Activated T-cell treated with anti-CD3 and anti-CD28 coated beads for 24 hours (primary cell): Measurements from ENCODE around the gene GADD45A.
"Not testable (repeated sequence)": the region's sequence is repeated elsewhere in the genome, so short reads cannot be mapped to it uniquely, and the experiment has no call there.

ENCODE experiments used
- DNase-seq: peaks from one replicate; pipeline ENCODE4 v3.0.0-alpha.2; 2020; ENCODE audit warnings: low read depth

GADD45A gene

DNA sequence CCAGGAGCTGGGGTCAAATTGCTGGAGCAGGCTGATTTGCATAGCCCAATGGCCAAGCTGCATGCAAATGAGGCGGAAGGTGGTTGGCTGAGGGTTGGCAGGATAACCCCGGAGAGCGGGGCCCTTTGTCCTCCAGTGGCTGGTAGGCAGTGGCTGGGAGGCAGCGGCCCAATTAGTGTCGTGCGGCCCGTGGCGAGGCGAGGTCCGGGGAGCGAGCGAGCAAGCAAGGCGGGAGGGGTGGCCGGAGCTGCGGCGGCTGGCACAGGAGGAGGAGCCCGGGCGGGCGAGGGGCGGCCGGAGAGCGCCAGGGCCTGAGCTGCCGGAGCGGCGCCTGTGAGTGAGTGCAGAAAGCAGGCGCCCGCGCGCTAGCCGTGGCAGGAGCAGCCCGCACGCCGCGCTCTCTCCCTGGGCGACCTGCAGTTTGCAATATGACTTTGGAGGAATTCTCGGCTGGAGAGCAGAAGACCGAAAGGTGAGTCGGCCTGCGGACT, at the start of gene GADD45A:
Gene GADD45A (plus strand): TSS at position 135 of the 491 bp plus-strand sequence. CDS start 294 bp downstream, at position 429.
- DNase-seq = peak; percentile 91

- DNase-seq = no peak
These were observed 48.9 kb upstream of the GADD45A start for GRCh38 chr1:67636146-67636545.

DNA sequence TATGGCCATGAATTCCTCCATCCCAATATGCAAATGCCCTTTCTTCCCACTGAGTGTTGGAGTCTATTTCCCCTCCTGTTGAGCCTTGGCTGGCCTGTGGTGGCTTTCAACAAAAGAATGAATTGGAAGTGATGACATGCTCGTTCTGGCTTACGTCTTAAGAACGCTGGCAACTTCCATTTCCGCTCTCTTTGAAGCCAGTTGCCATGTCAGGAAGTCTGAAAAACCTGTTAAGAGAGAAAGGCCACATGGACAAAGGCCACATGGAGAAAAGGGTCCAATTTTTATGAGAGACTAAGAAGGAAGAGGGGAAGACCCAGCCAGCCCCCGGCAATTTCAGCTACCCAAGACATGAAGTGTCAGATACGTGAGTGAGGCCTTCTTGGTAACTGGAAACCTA, 45.6 kb upstream of the GADD45A start:
- no peak for DNase-seq

DNA sequence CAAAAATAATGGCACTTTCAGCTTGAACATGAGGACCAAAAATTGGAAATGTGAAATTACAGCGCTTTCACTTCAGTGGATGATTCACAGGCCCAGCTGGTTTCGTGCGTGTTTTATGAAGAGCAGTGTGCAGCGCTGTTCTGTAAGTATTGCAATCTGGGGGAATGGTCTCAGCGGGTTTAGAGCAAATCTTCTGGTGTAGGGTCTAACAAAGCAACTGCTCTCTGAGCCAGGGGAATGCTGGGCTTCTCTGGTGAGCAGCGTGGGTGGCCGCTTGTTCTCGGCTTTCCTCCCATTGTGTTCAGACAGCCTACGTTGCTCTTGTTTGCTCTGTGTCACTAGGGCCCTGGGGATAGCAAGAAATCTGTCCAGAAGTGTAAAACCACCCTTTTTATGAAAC, 42.4 kb upstream of the GADD45A start:
- no peak for DNase-seq

- no peak for DNase-seq
These were observed 40.4 kb upstream of the GADD45A start for GRCh38 chr1:67644566-67644965.

DNA sequence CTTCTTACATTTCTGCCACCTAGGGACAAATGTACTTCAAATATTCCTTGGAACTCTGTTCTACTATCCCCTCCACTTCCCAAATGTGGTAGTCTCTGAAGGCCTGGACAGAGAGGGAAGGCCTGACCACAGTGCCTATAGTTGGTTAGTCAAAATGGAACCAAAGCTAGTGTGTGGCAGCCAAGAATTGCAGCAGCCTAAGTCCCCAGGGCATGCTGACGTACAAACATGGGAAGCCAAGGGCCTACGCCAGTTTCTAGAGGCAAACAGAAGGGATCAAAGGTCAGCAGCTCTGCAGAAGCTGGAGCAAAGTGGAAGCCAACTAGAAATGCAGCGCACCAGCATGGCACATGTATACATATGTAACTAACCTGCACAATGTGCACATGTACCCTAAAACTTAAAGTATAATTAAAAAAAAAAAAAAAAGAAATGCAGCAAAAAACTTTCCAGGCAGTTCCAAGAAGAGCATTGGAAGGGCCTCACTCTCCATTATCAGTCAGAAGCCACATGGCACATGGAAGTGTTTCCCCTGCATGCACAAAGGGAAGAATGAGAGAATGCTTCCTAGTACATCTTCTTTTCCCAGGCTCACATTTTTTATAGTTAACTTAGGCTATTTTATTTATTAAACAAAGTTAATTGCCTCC, 39.4 kb upstream of the GADD45A start:
- DNase-seq = no peak

GRCh38 chr1:67646145-67647035, 38.6 kb upstream of the GADD45A start:
- no peak for DNase-seq

DNA sequence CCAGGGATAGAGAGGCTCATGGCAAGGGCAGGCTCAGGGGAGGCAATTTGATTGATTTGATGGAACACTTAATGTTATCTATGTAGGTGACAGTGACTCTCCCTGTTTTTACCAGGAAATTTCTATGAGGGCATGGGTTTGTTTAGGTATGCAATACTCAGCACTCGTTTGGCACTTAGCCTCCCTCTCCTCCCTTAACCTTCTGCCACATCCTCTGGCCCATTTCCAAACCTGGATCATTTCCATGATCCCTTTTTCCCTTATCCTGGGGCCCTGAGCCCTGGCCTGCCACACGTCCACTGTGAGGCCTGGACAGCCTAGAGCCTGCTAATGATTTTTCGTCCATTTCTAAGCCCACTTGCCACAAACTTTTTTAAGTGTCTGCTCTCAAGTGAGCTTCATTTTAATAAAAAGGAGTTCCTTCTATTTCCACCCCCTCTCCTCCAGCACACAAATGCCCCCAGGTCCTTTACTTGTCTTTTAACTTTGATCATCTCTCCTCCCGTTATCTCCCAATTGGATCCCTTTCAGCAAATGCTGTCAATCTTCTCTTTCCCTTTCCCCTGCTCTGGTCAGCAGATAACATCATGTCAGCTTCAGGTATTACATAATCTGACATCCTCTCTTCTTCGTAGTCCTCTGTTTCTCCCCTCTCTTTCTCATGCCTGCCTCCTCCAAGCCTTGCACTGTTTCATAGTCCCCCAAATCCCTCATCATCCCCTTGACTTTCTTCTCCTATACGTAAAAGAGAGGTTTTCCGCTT, 37.8 kb upstream of the GADD45A start:
- DNase-seq = no peak

DNA sequence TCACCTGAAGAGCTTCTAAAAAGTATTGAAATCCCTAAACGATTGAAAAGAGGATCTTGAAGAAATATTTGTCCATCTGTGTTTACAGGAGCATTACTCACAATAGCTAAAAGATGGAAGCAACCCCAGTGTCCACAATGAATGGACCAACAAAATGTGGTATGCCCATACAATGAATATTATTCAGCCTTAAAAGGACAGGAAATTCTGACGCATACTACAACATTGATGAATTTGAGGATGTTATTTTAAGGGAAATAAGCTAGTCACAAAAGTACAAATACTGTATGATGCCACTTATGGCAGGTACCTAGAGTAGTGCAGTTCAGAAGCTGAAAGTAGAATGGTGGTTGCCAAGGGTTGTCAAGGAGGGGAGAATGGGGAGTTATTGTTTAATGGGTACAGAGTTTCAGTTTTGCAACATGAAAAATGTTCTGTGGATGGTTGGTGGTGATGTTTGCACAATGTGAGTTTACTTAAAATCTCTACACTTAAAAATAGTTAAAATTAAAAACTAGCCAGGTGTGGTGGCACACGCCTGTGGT, 37.1 kb upstream of the GADD45A start:
- no peak for DNase-seq

GRCh38 chr1:67648582-67649326, 36.2 kb upstream of the GADD45A start:
- no peak for DNase-seq

DNA sequence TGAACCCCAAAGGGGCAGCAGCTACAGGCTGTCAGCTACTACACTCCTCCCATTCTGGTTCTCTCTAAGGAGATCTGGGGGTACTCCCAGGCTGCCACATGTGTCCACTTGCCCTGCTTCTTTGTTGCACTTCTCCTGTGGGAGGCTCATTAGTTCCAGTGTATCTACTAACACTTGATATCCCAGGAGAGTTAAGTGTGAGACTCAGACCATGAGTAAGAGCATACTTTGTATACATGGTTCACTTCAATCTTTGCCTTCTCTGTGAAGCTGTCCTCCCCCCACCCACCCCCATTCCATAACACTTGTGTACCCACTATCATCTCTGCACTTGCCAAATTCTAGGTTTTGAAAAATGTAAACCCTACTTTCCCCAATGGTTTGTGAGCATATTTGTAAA, 34.9 kb upstream of the GADD45A start:
- DNase-seq = no peak

DNA sequence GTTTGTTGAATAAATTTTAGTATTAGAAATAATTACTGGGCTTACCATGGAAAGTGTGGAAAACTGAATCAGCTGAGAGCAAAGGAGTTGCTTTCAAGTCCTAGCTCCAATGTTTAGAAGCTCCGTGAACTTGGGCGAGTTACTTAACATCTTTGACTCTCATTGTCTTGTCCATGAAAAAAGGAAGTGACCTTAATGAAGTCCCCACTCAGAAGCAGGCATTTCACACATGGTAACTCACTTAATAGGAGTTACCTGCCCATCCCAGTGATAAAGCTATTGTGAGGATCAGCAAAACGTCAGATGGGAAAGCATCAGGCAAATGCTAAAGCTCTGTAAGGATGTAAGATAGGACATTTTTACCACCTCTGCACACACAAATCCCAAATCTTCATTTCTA, 34.0 kb upstream of the GADD45A start:
- no peak for DNase-seq

GRCh38 chr1:67652800-67653199, 32.2 kb upstream of the GADD45A start:
- DNase-seq = no peak

DNA sequence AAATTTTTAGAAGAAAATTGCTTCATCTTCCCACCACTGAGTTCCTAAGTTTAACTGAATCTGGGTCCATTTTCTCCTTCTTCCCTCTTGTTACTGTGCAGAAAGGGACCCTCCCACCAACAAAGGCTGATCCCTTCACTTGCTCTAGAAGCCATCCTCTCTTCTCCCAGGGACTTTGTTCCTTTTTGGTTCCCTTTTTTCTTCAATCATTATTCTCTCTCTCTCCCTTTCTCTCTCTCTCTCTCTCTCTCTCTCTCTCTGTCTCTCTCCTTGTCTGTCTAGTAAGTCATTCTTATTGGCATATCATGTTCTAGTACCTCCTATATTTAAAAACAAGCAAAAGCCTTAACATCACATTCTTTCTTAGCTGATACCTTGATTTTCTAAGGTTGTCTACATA, 31.7 kb upstream of the GADD45A start:
- no peak for DNase-seq

GRCh38 chr1:67655581-67655980, 29.4 kb upstream of the GADD45A start:
- no peak for DNase-seq

DNA sequence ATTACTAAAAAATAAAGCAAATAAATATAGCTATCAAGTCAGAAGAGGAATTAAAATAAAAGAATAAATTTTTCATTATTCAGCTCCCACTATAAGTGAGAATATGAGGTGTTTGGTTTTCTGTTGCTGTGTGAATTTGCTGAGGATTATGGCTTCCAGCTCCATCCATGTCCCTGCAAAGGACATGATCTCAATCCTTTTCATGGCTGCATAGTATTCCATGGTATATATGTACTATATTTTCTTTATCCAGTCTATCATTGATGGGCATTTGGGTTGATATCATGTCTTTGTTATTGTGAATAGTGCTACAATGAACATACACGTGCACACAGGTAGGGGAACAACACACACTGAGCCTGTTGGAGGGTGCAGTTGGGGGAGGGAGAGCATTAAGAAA, 27.8 kb upstream of the GADD45A start:
- not testable (repeated sequence) for DNase-seq

GRCh38 chr1:67659229-67659628, 25.8 kb upstream of the GADD45A start:
- no peak for DNase-seq

DNA sequence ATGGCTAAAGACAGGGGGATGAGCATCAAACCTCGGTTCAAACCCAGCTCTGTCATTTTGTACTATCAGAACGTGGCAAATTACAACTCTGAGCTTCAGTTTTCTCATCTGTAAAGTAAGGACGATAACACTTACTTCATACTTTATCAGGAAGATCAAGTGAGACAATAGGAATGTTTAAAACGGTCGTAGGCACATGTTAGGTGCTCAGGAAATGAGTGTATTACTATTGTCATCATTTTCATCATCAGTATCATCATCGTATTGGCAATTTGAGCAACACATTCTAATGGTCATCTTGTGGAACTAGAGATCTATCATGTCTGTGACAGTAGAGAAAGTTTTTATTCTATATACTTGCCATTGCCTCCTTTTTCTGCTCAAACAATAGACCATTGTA, 22.1 kb upstream of the GADD45A start:
- DNase-seq = no peak

- DNase-seq = no peak
These were observed 21.0 kb upstream of the GADD45A start for GRCh38 chr1:67664048-67664447.

GRCh38 chr1:67665307-67665706, 19.7 kb upstream of the GADD45A start:
- DNase-seq = not testable (repeated sequence)

DNA sequence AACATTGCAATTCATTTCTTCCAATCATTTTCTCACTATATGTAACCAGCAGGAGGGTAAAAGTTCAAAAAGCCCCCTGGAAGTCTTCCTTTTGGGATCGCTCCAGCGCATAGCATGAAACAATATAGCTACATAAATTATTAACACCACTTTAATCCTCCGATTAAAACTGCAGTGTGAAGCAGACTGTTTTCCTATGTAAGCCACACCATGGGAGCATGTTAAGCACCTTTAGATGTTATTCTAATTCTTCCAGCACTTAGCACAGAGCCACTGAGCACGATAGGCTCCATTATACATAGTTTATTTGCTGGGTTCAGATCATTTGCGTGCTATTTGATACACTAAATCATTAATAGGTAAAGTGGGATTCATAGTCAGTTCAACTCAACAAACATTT, 18.4 kb upstream of the GADD45A start:
- no peak for DNase-seq

DNA sequence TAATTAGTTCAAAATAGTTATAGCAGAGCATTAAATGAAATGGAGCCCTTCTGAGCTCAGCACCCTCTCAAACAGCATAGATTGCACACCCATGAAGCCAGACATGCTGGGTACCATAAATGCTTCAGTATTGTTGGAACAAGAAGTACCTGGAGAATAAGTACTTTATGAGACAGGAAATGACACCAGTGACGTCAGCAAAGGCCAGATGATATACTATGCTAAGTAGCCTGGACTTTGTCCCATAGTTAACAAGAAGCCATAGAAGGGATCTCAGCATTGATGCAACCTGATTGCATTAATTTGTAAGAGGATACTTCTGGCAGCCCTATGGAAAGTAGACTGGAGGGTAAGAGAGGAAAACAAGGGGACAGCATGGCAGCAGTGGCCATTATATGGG, 16.3 kb upstream of the GADD45A start:
- DNase-seq = no peak
